HCT116 (cell line): ENCODE data around the gene ATP1A1.

Experiments
- CBX3 ChIP-seq: IDR thresholded peaks from 2 replicates; pipeline ENCODE4 v1.6.1; 2012; ENCODE audit warnings: low read depth
- CTCF ChIP-seq, 3 experiments: fragments of 200-600 bp in 1 of 3; sonication (generic) in 1 of 3; IDR thresholded peaks in 2 of 3; conservative IDR thresholded peaks in 1 of 3; 2 replicates each; pipeline ENCODE4 v1.5.1; 2012 to 2017; ENCODE audit warnings: low read depth in 2 of 3, low read length in 2 of 3, antibody characterized with exemption in 1 of 3, borderline replicate concordance in 1 of 3, control low read depth in 1 of 3, mild to moderate bottlenecking in 1 of 3, mixed read lengths in 1 of 3, mixed run types in 1 of 3, moderate library complexity in 1 of 3; ENCODE audit not compliant: insufficient read depth in 1 of 3
- MAX ChIP-seq: IDR thresholded peaks from 2 replicates; pipeline ENCODE4 v1.6.1; 2012
- POLR2A ChIP-seq: IDR thresholded peaks from 2 replicates; pipeline ENCODE4 v1.7.0; 2011; ENCODE audit warnings: borderline replicate concordance; ENCODE audit not compliant: insufficient read depth, insufficient read length; ENCODE audit errors: extremely low read depth
- POLR2AphosphoS5 ChIP-seq: IDR thresholded peaks from 2 replicates; pipeline ENCODE4 v1.6.1; 2011; ENCODE audit warnings: mild to moderate bottlenecking, low read depth, low read length, moderate library complexity
- RAD21 ChIP-seq: IDR thresholded peaks from 2 replicates; pipeline ENCODE4 v1.6.1; 2012; ENCODE audit warnings: low read depth, mild to moderate bottlenecking

GRCh38 chr1:116368241-116368640, 4.8 kb upstream of the ATP1A1 start:
- TF ChIP-seq CTCF (IDR thresholded peaks at IDR 0.05 in 2 of 3, conservative IDR thresholded peaks at IDR 0.05 in 1 of 3; ENCODE audit: borderline replicate concordance in 1 of 3, insufficient read depth in 1 of 3, low read depth in 2 of 3, low read length in 2 of 3) (no peak), POLR2A (no peak), POLR2AphosphoS5 (no peak), MAX (no peak), CBX3 (no peak), RAD21 (no peak)
